ENCODE results near the gene EIF4E1B. TPM values are rescaled to one million over a fixed set of nuclear protein-coding genes. Genes with fewer than 3 reads are reported as not detected.

Gene EIF4E1B
- total RNA-seq, 2 donors from 2014 or later = not detected

GRCh38 chr5:176656467-176656990, 26.1 kb downstream of the EIF4E1B start:
- ATAC-seq = no peak
- intact Hi-C loops (cut with DNase I, micrococcal nuclease) = no loop called here
- DNase-seq = no peak

- DNase-seq (peak; percentile 61 to 72), ATAC-seq (peak; percentile 79)
- intact Hi-C loops (cut with DNase I, micrococcal nuclease) = no loop called here
Observed at GRCh38 chr5:176658007-176658599, 27.6 kb downstream of the EIF4E1B start.

- intact Hi-C loops (cut with DNase I, micrococcal nuclease) = no loop called here
- ATAC-seq = peak; percentile 82
- peak; percentile 35 to 54 for DNase-seq
Observed at GRCh38 chr5:176658817-176659511, 28.5 kb downstream of the EIF4E1B start.

- intact Hi-C loops (cut with DNase I, micrococcal nuclease) = no loop called here
- ATAC-seq (no peak), DNase-seq (no peak)
Observed at GRCh38 chr5:176659512-176659839, 29.0 kb downstream of the EIF4E1B start.

- DNase-seq = no peak
- intact Hi-C loops (cut with DNase I, micrococcal nuclease) = loop anchor here in 1 of 2 donors (10.0 kb wide), 1 partner anchor 295 kb away; no protein-coding TSS in a partner anchor
- no peak for ATAC-seq
Observed at GRCh38 chr5:176659860-176660461, 29.5 kb downstream of the EIF4E1B start.

- intact Hi-C loops (cut with DNase I, micrococcal nuclease) = loop anchor here in 1 of 2 donors (10.0 kb wide), 1 partner anchor 294 kb away; no protein-coding TSS in a partner anchor
- DNase-seq (no peak), ATAC-seq (peak; percentile 1)
Observed at GRCh38 chr5:176660530-176660859, 30.0 kb downstream of the EIF4E1B start.

GRCh38 chr5:176660860-176661641, 30.6 kb downstream of the EIF4E1B start:
- peak; percentile 52 to 78 for DNase-seq
- ATAC-seq = peak; percentile 68
- intact Hi-C loops (cut with DNase I, micrococcal nuclease) = loop anchor here in 1 of 2 donors (10.0 kb wide), 1 partner anchor 294 kb away; no protein-coding TSS in a partner anchor

GRCh38 chr5:176661676-176662075, 31.2 kb downstream of the EIF4E1B start:
- intact Hi-C loops (cut with DNase I, micrococcal nuclease) = loop anchor here in 1 of 2 donors (10.0 kb wide), 1 partner anchor 293 kb away; no protein-coding TSS in a partner anchor
- ATAC-seq (no peak), DNase-seq (no peak)

GRCh38 chr5:176662371-176663333, 32.2 kb downstream of the EIF4E1B start:
- intact Hi-C loops (cut with DNase I, micrococcal nuclease) = loop anchor here in 1 of 2 donors (10.0 kb wide), 1 partner anchor 292 kb away; no protein-coding TSS in a partner anchor
- ATAC-seq (no peak), DNase-seq (no peak)

GRCh38 chr5:176663566-176663965, 33.1 kb downstream of the EIF4E1B start:
- intact Hi-C loops (cut with DNase I, micrococcal nuclease) = loop anchor here in 1 of 2 donors (10.0 kb wide), 1 partner anchor 291 kb away; no protein-coding TSS in a partner anchor
- no peak for DNase-seq
- ATAC-seq = no peak

GRCh38 chr5:176664479-176664878, 34.0 kb downstream of the EIF4E1B start:
- intact Hi-C loops (cut with DNase I, micrococcal nuclease) = loop anchor here in 1 of 2 donors (10.0 kb wide), 1 partner anchor 290 kb away; no protein-coding TSS in a partner anchor
- ATAC-seq = no peak
- DNase-seq = no peak

GRCh38 chr5:176664886-176665285, 34.4 kb downstream of the EIF4E1B start:
- DNase-seq (no peak), ATAC-seq (no peak)
- intact Hi-C loops (cut with DNase I, micrococcal nuclease) = loop anchor here in 1 of 2 donors (10.0 kb wide), 1 partner anchor 290 kb away; no protein-coding TSS in a partner anchor

GRCh38 chr5:176665517-176665916, 35.0 kb downstream of the EIF4E1B start:
- intact Hi-C loops (cut with DNase I, micrococcal nuclease) = loop anchor here in 1 of 2 donors (10.0 kb wide), 1 partner anchor 289 kb away; no protein-coding TSS in a partner anchor
- no peak for DNase-seq
- no peak for ATAC-seq

- no peak for DNase-seq
- intact Hi-C loops (cut with DNase I, micrococcal nuclease) = loop anchor here in 1 of 2 donors (10.0 kb wide), 1 partner anchor 287 kb away; no protein-coding TSS in a partner anchor
- ATAC-seq = no peak
Observed at GRCh38 chr5:176667637-176668036, 37.2 kb downstream of the EIF4E1B start.

- DNase-seq (no peak), ATAC-seq (no peak)
- intact Hi-C loops (cut with DNase I, micrococcal nuclease) = no loop called here
Observed at GRCh38 chr5:176670449-176670848, 40.0 kb downstream of the EIF4E1B start.

- no peak for ATAC-seq
- DNase-seq = no peak
- intact Hi-C loops (cut with DNase I, micrococcal nuclease) = no loop called here
Observed at GRCh38 chr5:176671399-176671798, 40.9 kb downstream of the EIF4E1B start.

GRCh38 chr5:176671890-176672747, 41.6 kb downstream of the EIF4E1B start:
- intact Hi-C loops (cut with DNase I, micrococcal nuclease) = no loop called here
- ATAC-seq = no peak
- no peak for DNase-seq

All from left colon (tissue), 2 donors.